C1 segment of cervical spinal cord (tissue), 14 donors: ENCODE results near the gene TMEM129.
A peak's percentile ranks its signal among the peaks of the same experiment; 100 is the strongest.
"Not testable (repeated sequence)": the region's sequence is repeated elsewhere in the genome, so short reads cannot be mapped to it uniquely, and the experiment has no call there.

Source experiments
- DNase-seq, 14 donors: peaks; one replicate each; lab custom pipeline; 2025; lab: John Stamatoyannopoulos, UW

TMEM129 gene

GRCh38 chr4:1695913-1696312, 25.2 kb downstream of the TMEM129 start:
- no peak for DNase-seq

GRCh38 chr4:1693131-1693896, 27.8 kb downstream of the TMEM129 start:
- peak in 7 of 14 donors; percentile 22 to 58 (median 25) for DNase-seq

GRCh38 chr4:1691737-1692373, 29.3 kb downstream of the TMEM129 start:
- DNase-seq = no peak

GRCh38 chr4:1690698-1691097, 30.4 kb downstream of the TMEM129 start:
- DNase-seq = no peak

- no peak for DNase-seq
Observed at GRCh38 chr4:1686440-1687036, 34.6 kb downstream of the TMEM129 start.

GRCh38 chr4:1685235-1686150, 35.6 kb downstream of the TMEM129 start:
- DNase-seq = no peak

GRCh38 chr4:1684506-1685234, 36.5 kb downstream of the TMEM129 start:
- peak in 3 of 14 donors; percentile 21 to 81 (median 59) for DNase-seq

GRCh38 chr4:1683736-1684505, 37.2 kb downstream of the TMEM129 start, which contains the start of gene FAM53A:
TSS of gene FAM53A (minus strand) at chr4:1684313. CDS start at chr4:1668741, 15,572 bp downstream.
- DNase-seq = peak in 11 of 14 donors; percentile 18 to 88 (median 70)

GRCh38 chr4:1683261-1683735, 37.8 kb downstream of the TMEM129 start:
- DNase-seq = peak in 1 of 14 donors; percentile 43

GRCh38 chr4:1682860-1683259, 38.3 kb downstream of the TMEM129 start:
- DNase-seq = no peak

GRCh38 chr4:1678244-1678643, 42.9 kb downstream of the TMEM129 start:
- no peak for DNase-seq

- DNase-seq = no peak
Observed at GRCh38 chr4:1676605-1677525, 44.3 kb downstream of the TMEM129 start.

- DNase-seq = no peak
Observed at GRCh38 chr4:1675802-1676137, 45.4 kb downstream of the TMEM129 start.

- no peak for DNase-seq
Observed at GRCh38 chr4:1675136-1675801, 45.9 kb downstream of the TMEM129 start.

GRCh38 chr4:1674682-1675081, 46.4 kb downstream of the TMEM129 start:
- DNase-seq = peak in 7 of 14 donors; percentile 7 to 30 (median 19)

GRCh38 chr4:1673671-1674070, 47.5 kb downstream of the TMEM129 start:
- DNase-seq = no peak

- DNase-seq = not testable (repeated sequence)
Observed at GRCh38 chr4:1671011-1671410, 50.1 kb downstream of the TMEM129 start.

GRCh38 chr4:1670279-1670678, 50.8 kb downstream of the TMEM129 start:
- DNase-seq = no peak
